Measurements from ENCODE around the gene SKOR1. TPM values are rescaled to one million over a fixed set of nuclear protein-coding genes. Genes with fewer than 3 reads are reported as not detected.
A peak's percentile ranks its signal among the peaks of the same experiment; 100 is the strongest.

The SKOR1 gene
- polyA plus RNA-seq, 4 donors, result 0.24 to 0.56 (median 0.42) TPM

GRCh38 chr15:67845974-67846373, 20.7 kb downstream of the SKOR1 start:
- DNase-seq (ENCODE audit: low read depth in 4 of 4, low spot score in 3 of 4), result no peak

DNA sequence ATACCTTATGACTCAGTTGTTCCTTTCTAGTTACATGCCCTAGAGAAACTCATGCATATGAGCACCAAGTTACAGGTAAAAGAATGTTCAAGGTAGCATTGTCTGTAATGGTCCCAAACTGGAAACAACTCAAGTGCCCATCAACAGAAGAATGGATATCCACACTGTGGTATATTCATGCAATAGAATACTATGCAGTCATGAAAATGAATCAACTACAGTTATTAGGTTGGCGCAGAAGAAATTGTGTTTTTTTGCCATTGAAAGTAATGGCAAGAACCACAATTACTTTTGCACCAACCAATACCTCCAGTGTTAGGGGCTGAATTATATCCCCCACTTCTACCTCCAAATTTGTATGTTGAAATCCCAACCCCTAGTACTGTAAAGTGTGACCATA, 24.2 kb downstream of the SKOR1 start:
- no peak for DNase-seq (ENCODE audit: low read depth in 4 of 4, low spot score in 3 of 4)

GRCh38 chr15:67850336-67850735, 25.0 kb downstream of the SKOR1 start:
- no peak for DNase-seq (ENCODE audit: low read depth in 4 of 4, low spot score in 3 of 4)

- DNase-seq (ENCODE audit: low read depth in 4 of 4, low spot score in 3 of 4), result no peak
Measured at GRCh38 chr15:67850994-67851571, 25.8 kb downstream of the SKOR1 start.

GRCh38 chr15:67852418-67852817, 27.1 kb downstream of the SKOR1 start:
- no peak for DNase-seq (ENCODE audit: low read depth in 4 of 4, low spot score in 3 of 4)

DNA sequence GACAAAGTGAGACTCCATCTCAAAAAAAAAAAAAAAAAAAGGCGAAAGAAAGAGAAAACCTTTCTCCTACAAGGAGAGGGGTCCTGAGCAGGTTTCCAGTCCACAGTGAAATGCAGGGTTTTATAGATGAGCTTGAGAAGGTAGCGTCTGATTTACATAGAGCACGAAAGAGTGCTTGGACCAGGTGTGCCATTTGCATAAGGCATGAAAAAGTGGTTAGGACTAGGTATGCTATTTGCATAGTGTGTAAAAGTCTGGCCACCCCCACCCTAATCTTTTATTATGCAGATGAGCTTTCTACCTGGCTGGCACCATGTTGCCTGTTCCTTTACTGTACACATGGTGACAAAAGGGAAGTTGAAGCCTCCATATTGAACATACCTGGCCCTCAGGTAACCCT, 28.1 kb downstream of the SKOR1 start:
- no peak for DNase-seq (ENCODE audit: low read depth in 4 of 4, low spot score in 3 of 4)

- no peak for DNase-seq (ENCODE audit: low read depth in 4 of 4, low spot score in 3 of 4)
Measured at GRCh38 chr15:67854358-67854757, 29.0 kb downstream of the SKOR1 start.

GRCh38 chr15:67855842-67856241, 30.5 kb downstream of the SKOR1 start:
- no peak for DNase-seq (ENCODE audit: low read depth in 4 of 4, low spot score in 3 of 4)

DNA sequence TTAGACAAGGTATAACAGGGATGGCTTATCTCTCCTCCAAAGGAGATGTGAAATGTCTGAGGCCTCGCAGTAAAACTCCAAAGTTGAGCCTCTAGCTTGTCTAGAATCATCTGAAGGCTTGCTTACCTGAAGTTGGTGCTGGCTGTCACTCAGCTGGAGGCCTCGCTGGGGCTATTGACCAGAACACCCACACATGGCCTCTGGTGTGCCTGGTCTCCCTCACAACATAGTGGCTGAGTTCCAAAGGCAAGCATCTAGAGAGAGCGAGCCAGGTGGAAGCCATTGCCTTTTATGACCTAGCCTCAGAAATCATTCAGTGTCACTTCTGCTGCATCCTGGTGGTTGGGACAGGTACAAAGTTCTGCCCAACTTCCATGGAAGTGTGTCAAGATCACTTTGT, 31.9 kb downstream of the SKOR1 start:
- no peak for DNase-seq (ENCODE audit: low read depth in 4 of 4, low spot score in 3 of 4)

DNA sequence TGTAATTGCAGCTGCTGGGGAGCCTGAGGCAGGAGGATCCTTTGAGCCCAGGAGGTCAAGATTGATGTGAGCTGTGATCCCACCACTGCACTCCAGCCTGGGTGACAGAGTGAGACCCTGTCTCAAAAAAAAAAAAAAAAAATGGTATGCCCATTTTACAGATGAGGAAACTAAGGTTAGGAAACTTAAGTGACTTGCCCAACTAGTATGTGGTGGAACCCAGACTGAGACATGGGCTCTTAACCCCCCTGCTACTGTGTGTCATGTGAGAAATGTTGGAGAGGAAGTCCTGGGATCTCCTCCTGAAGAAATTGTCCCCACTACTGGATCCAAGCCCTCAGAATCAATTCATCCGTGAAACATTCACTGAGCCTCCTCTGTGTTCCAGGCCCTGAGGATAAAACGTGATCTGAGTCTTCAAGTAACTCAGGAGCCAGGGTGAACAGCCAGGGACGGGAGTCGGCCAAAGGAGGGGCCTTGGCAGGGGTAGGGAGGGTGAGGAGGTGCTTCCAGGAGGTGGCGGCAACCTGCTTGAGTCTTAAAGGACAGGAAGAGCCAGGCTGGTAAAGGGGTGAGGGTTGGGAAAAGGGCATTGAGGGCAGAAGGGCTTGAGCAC, 34.1 kb downstream of the SKOR1 start:
- no peak for DNase-seq (ENCODE audit: low read depth in 4 of 4, low spot score in 3 of 4)

DNA sequence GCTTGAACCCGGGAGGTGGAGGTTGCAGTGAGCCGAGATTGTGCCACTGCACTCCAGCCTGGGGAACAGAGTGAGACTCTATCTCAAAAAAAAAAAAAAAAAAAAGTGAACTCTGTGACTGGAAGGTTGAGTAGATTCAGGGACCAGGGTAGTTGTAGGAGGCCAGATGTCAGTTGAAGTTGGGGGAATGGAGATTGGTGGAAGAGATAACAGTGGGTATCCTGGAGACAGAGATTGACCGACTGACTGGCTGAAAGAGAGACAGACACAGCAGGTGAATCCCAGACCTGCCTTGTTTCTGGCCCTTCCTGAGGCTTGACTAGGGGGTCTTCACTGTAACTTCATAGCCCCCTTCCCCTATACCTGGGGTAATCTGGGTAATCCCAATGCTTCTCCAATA, 36.7 kb downstream of the SKOR1 start:
- DNase-seq (ENCODE audit: low read depth in 4 of 4, low spot score in 3 of 4), result no peak

- DNase-seq (ENCODE audit: low read depth in 4 of 4, low spot score in 3 of 4), result no peak
Measured at GRCh38 chr15:67862750-67863441, 37.6 kb downstream of the SKOR1 start.

DNA sequence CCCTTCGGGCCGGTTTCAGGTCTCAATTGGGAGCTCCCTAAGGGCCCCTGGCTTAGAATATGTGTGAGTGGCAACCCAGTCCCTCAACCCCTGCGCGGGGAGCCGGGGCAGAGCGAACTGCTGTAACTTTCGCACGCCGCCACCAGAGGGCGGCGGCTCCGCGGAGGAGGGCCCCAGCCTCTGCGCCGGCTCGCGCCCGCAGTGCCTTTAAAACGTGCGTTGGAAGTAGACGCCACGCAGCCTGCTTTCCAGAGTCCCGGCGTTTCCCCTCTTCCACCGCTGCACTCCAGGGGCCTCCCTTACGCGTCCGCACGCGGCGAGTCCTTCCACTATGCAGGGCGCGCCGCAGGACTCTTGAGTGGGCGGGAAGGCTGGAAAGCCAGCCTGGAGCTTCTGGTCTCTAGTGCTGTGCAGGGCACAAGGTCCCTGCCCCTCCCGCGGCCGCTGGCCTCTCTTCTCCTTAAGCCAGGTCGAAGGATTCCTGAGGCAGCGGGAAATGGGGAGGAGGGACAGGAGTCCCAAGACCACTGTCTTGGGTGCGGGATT, 38.2 kb downstream of the SKOR1 start:
- peak in 2 of 4 donors; percentile 60 for DNase-seq (ENCODE audit: low read depth in 4 of 4, low spot score in 3 of 4)

DNA sequence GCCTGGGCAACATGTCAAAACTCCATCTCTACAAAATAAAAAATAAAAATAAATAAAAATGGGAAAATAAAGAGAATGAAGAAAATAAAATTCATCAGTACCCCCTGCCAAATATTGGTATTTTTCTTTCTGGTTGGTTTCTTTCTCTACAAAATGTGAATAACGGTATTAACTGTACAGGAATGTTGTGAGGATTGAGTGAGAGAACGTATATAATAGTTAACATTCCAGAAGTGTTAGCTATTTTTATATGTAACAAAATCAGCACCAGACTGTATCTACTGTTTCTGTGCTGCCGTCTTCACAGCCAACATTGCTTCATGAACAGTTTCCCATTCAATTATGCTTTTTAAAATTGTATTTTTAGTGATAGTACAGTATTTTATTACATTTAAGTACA, 40.0 kb downstream of the SKOR1 start:
- no peak for DNase-seq (ENCODE audit: low read depth in 4 of 4, low spot score in 3 of 4)

- DNase-seq (ENCODE audit: low read depth in 4 of 4, low spot score in 3 of 4), result no peak
Measured at GRCh38 chr15:67865766-67866165, 40.5 kb downstream of the SKOR1 start.

DNA sequence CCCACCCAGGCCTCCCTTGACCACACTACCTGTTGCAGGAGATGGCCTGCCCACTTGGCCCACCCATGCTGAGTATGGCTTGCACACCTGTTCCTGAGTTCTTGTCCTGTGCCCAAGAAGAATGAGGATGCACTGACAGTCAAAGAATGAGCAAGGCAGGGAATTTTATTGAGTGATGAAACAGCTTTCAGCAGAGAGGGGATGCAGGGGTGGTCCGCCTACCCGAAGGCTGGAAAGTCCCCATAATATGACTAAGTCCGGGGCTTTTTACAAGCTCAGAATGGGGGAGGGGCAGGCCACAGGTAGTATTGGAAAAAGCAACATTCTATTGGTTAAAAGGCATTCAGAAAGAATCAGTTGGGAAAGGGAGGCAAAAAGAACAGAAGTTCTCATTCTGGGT, 44.4 kb downstream of the SKOR1 start:
- DNase-seq (ENCODE audit: low read depth in 4 of 4, low spot score in 3 of 4), result no peak

DNA sequence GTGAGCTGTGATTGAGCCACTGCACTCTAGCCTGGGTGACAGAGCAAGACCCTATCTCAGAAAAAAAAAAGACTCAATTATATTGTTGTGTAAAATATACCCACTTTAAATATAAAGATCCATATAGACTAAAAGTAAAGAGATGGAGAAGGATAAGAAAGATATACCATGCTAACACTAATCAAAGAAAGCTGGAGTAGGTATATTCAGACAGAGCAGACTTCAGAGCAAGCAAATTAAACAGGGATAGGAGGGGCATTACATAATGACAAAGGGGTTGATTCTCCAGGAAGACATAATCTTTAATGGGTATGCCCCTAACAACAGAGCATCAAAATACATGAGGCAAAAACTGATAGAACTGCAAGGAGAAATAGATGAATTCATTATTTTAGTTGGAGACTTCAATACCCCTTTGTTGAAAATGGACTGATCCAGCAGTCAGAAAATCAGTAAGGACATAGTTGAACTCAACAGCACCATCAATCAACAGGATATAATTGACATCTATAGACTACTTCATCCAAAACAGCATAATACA, 45.6 kb downstream of the SKOR1 start:
- no peak for DNase-seq (ENCODE audit: low read depth in 4 of 4, low spot score in 3 of 4)

- no peak for DNase-seq (ENCODE audit: low read depth in 4 of 4, low spot score in 3 of 4)
Measured at GRCh38 chr15:67873777-67874176, 48.5 kb downstream of the SKOR1 start.

- DNase-seq (ENCODE audit: low read depth in 4 of 4, low spot score in 3 of 4), result no peak
Measured at GRCh38 chr15:67878712-67879206, 53.5 kb downstream of the SKOR1 start.

- DNase-seq (ENCODE audit: low read depth in 4 of 4, low spot score in 3 of 4), result no peak
Measured at GRCh38 chr15:67879440-67880129, 54.3 kb downstream of the SKOR1 start.

DNA sequence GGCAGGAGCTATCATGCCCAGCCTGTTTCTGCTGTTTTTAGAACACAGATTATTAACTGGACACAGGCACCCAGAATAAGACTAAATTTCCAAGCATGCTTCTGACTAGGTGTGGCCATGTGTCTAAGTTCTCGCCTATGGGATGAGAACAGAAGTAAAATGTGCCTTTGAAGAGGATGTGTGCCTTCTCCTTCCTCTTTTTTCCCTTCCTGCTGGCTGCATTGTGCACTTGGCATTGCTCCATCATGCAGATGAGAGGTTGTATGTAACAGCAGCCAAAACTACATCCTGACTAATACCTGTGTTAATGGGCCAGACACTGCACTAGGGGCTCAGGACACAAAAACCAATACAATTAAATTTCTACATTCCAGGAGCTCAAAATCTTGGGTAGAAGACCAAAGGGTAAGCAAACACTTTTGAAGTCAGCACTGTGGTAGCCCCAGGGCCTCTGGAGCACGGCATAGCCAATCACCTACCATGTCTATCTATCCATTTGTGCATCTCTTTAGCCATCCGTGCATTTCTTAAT, 55.4 kb downstream of the SKOR1 start:
- DNase-seq (ENCODE audit: low read depth in 4 of 4, low spot score in 3 of 4), result no peak

Data from left renal pelvis (tissue), 4 donors.